Measurements from ENCODE around the gene FBXL17. TPM values are rescaled to one million over a fixed set of nuclear protein-coding genes. Genes with fewer than 3 reads are reported as not detected.

Gene FBXL17
- total RNA-seq, 1 experiment from 2014 or later = 15.9 TPM

GRCh38 chr5:108249785-108250426, 132.0 kb downstream of the FBXL17 start:
- DNase-seq (ENCODE audit: low read depth) = no peak

- DNase-seq (ENCODE audit: low read depth) = no peak
Measured at GRCh38 chr5:108249095-108249784, 132.7 kb downstream of the FBXL17 start.

GRCh38 chr5:108238936-108239887, 142.7 kb downstream of the FBXL17 start:
- peak; percentile 22 for DNase-seq (ENCODE audit: low read depth)

GRCh38 chr5:108238461-108238860, 143.4 kb downstream of the FBXL17 start:
- DNase-seq (ENCODE audit: low read depth) = no peak

GRCh38 chr5:108233617-108234155, 148.2 kb downstream of the FBXL17 start:
- no peak for DNase-seq (ENCODE audit: low read depth)

GRCh38 chr5:108232805-108233204, 149.1 kb downstream of the FBXL17 start:
- DNase-seq (ENCODE audit: low read depth) = no peak

- no peak for DNase-seq (ENCODE audit: low read depth)
Measured at GRCh38 chr5:108222011-108222410, 159.9 kb downstream of the FBXL17 start.

GRCh38 chr5:108220834-108221233, 161.1 kb downstream of the FBXL17 start:
- no peak for DNase-seq (ENCODE audit: low read depth)

GRCh38 chr5:108216890-108217289, 165.0 kb downstream of the FBXL17 start:
- peak; percentile 76 for DNase-seq (ENCODE audit: low read depth)

GRCh38 chr5:108214857-108215256, 167.0 kb downstream of the FBXL17 start:
- no peak for DNase-seq (ENCODE audit: low read depth)

GRCh38 chr5:108212775-108213346, 169.0 kb downstream of the FBXL17 start:
- peak; percentile 14 for DNase-seq (ENCODE audit: low read depth)

- no peak for DNase-seq (ENCODE audit: low read depth)
Measured at GRCh38 chr5:108206707-108207106, 175.2 kb downstream of the FBXL17 start.

GRCh38 chr5:108201721-108202120, 180.2 kb downstream of the FBXL17 start:
- DNase-seq (ENCODE audit: low read depth) = no peak

- no peak for DNase-seq (ENCODE audit: low read depth)
Measured at GRCh38 chr5:108196276-108196675, 185.6 kb downstream of the FBXL17 start.

- DNase-seq (ENCODE audit: low read depth) = peak; percentile 87
Measured at GRCh38 chr5:108193021-108193795, 188.7 kb downstream of the FBXL17 start.

- DNase-seq (ENCODE audit: low read depth) = no peak
Measured at GRCh38 chr5:108184940-108185339, 197.0 kb downstream of the FBXL17 start.

- DNase-seq (ENCODE audit: low read depth) = no peak
Measured at GRCh38 chr5:108181975-108182374, 199.9 kb downstream of the FBXL17 start.

- DNase-seq (ENCODE audit: low read depth) = no peak
Measured at GRCh38 chr5:108174286-108174685, 207.6 kb downstream of the FBXL17 start.

- no peak for DNase-seq (ENCODE audit: low read depth)
Measured at GRCh38 chr5:108171759-108172158, 210.1 kb downstream of the FBXL17 start.

GRCh38 chr5:108168915-108169314, 213.0 kb downstream of the FBXL17 start:
- DNase-seq (ENCODE audit: low read depth) = no peak

GRCh38 chr5:108167174-108167573, 214.7 kb downstream of the FBXL17 start:
- DNase-seq (ENCODE audit: low read depth) = peak; percentile 17

Data from M059J (cell line).